Retinal pigment epithelial cell (primary cell): Measurements from ENCODE around the gene PCDHAC1.

Experiments
- DNase-seq: peaks from one replicate; pipeline ENCODE4 v3.0.0-alpha.2; 2010; ENCODE audit warnings: low read depth
- H3K4me3 ChIP-seq: 2 replicates; pipeline ENCODE4 v1.5.1; 2011; ENCODE audit warnings: mild to moderate bottlenecking, low read length, control low read depth, moderate library complexity
- CTCF ChIP-seq: conservative IDR thresholded peaks from 2 replicates; pipeline ENCODE4 v1.5.1; 2011; ENCODE audit warnings: low read depth, low read length, control low read depth, inconsistent platforms

The PCDHAC1 gene

DNA sequence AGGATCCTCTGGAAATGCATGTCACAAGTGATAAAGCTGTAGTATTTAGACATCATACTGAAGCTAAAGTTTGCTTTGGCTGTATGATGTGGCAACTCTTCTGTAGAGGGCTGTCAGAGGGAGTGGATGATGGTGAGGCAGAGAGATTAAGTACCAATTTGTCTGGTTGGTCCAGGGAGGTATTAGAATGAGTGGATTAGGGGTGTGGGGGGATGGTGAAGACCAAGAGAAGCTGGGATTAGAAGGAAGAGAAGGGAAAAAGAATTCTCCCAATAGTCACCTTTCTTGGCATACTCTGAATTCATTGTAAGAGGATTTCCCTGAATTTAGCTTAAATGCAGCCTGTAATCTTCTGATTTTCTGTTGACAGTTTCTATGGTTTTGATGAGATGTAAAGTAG, 43.8 kb downstream of the PCDHAC1 start:
- H3K4me3 ChIP-seq, result no peak overlapping the region
- no peak for DNase-seq
- no peak for TF ChIP-seq CTCF

DNA sequence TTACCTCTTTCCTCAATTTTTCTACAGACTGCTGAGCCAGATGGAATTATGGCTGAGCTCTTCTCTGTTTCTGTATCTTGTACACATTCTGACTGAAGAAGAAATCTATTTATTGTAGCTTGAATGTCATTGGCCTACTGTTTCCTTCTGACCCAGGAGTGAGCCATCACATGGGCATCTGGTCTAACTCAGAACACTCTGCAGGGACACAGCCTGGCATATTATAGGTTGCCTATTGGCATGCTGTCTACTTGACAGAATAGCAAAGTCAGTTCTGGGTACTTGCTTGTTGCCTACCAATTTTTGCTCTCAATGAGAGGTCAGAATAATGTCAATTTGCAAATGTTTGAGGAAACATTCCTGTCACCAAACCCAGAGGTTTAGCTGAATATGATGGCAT, 47.5 kb downstream of the PCDHAC1 start:
- no peak for DNase-seq
- no peak overlapping the region for H3K4me3 ChIP-seq
- no peak for TF ChIP-seq CTCF

DNA sequence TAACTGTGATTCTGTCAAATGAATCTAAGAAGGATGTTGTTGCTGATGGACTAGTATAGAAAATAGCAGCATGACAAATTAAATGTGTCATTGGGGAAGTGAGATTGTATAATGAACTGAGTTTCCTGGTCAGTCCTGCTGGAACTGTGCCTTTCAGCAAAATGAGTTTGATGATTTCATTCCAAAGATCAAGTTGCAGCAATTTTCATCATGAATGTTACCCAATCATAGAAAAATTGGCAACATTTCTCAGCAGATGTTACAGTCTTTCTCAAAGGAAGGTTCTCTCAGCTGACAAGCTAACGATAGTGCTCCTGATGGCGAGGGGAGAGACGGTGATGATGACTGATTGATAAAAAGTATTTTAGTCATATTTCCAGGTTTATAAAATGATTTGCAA, 50.9 kb downstream of the PCDHAC1 start:
- H3K4me3 ChIP-seq, result no peak overlapping the region
- DNase-seq, result no peak
- TF ChIP-seq CTCF, result no peak

- H3K4me3 ChIP-seq, result no peak overlapping the region
- DNase-seq, result no peak
- no peak for TF ChIP-seq CTCF
Observed at GRCh38 chr5:140978260-140978659, 52.2 kb downstream of the PCDHAC1 start.

- TF ChIP-seq CTCF, result no peak
- no peak overlapping the region for H3K4me3 ChIP-seq
- DNase-seq, result no peak
Observed at GRCh38 chr5:140978983-140979382, 52.9 kb downstream of the PCDHAC1 start.
